NCI-H2227 (cell line): ENCODE measurements around the gene SLC44A5.
"Not testable (repeated sequence)": the region's sequence is repeated elsewhere in the genome, so short reads cannot be mapped to it uniquely, and the experiment has no call there.

Experiments used
- DNase-seq: peaks from one replicate; lab custom pipeline; 2025; ENCODE audit not compliant: unreplicated experiment; lab: John Stamatoyannopoulos, UW

The SLC44A5 gene

GRCh38 chr1:75469586-75470173 is 141.2 kb downstream of the SLC44A5 start:
- DNase-seq: no peak

GRCh38 chr1:75461808-75462325 is 149.0 kb downstream of the SLC44A5 start:
- DNase-seq: no peak

GRCh38 chr1:75449998-75450397 is 160.9 kb downstream of the SLC44A5 start:
- DNase-seq: no peak

DNA sequence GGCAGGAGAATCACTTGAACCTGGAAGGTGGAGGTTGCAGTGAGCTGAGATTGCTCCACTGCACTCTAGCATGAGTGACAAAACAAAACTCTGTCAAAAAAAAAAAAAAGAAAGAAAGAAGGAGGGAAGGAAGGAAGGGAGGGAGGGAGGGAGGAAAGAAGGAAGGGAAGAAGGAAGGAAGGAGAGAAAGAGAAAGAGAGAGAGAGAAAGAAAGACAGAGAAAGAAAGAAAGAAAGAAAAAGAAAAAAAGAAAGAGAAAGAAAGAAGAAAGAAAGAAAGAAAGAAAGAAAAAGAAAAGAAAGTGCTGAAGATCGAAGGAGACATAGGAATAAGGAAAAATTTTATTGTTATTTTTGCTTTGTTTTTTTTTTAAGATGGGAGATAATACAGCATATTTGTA is 166.7 kb downstream of the SLC44A5 start:
- DNase-seq: no peak

GRCh38 chr1:75440274-75440673 is 170.6 kb downstream of the SLC44A5 start:
- DNase-seq: no peak

- no peak for DNase-seq
Measured at GRCh38 chr1:75438355-75438754, 172.6 kb downstream of the SLC44A5 start.

DNA sequence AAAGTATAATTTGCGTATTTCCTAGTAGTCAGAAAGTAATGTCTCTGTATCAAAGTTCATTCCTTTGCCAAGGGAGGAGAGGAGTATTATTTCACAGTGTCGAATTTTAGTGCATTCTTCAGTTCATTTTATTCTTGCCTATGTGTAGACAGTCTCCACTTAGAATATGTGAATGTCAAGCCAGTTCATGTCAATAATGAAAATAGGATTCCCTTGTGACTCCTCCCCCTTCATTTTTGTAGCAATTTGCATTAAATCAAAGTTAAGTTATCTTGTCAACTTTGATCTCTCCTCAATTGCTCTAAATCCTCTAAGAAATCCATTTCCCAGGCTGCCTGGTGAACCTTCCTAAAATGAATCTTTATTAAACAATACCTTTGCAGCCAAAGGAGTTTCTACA is 179.1 kb downstream of the SLC44A5 start:
- DNase-seq: no peak

GRCh38 chr1:75430526-75430925 is 180.4 kb downstream of the SLC44A5 start:
- DNase-seq: no peak

GRCh38 chr1:75426688-75427087 is 184.2 kb downstream of the SLC44A5 start:
- no peak for DNase-seq

- no peak for DNase-seq
Measured at GRCh38 chr1:75425001-75425650, 185.8 kb downstream of the SLC44A5 start.

- no peak for DNase-seq
Measured at GRCh38 chr1:75423616-75424015, 187.3 kb downstream of the SLC44A5 start.

DNA sequence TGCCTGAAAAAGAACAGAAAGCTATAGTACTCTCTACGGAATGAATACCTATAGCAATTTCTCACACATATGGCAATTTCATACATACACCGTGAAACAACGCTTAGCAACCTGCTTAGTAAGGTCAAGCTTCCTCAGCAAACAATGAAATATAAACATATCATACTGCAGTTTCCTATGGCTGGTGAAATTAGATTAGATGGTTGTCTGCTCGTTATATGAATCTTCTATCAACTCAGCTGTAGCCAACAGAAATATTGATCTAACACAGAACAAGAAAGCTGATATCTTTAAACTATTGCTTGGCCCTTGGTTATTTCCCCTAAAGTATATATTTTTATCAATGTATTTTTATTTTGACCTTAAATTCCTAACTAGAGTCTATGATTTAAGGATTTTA is 187.8 kb downstream of the SLC44A5 start:
- DNase-seq: no peak

GRCh38 chr1:75421371-75421770 is 189.5 kb downstream of the SLC44A5 start:
- no peak for DNase-seq

DNA sequence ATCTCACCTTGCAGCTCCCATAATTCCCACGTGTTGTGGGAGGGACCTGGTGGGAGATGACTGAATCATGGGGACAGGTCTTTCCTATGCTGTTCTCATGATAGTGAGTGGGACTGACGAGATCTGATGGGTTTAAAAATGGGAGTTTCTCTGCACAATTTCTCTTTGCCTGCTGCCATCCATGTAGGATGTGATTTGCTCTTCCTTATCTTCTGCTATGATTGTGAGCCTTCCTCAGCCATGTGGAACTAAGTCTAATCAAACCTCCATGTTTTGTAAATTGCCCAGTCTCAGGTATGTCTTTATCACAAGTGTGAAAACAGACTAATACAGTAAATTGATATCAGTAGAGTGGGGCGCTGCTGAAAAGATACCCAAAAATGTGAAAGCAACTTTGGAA is 195.7 kb downstream of the SLC44A5 start:
- no peak for DNase-seq

DNA sequence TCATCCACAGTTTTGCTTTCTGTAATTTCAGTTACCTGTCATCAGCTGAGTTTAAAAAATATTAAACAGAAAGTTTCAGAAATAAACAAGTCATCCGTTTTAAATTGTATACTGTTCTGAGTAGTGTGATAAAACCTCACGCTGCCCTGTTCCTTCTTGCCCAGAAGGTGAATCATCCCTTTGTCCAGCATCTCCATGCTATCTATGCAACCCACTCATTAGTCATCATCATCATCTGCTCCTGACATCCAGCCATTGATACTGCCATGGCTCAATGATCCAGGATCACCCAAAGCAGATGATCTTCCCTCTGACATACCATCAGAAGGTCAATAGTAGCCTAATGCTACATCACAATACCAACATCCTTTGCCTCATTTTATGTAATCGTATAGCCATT is 198.3 kb downstream of the SLC44A5 start:
- DNase-seq: no peak

- not testable (repeated sequence) for DNase-seq
Measured at GRCh38 chr1:75404681-75405080, 206.2 kb downstream of the SLC44A5 start.

DNA sequence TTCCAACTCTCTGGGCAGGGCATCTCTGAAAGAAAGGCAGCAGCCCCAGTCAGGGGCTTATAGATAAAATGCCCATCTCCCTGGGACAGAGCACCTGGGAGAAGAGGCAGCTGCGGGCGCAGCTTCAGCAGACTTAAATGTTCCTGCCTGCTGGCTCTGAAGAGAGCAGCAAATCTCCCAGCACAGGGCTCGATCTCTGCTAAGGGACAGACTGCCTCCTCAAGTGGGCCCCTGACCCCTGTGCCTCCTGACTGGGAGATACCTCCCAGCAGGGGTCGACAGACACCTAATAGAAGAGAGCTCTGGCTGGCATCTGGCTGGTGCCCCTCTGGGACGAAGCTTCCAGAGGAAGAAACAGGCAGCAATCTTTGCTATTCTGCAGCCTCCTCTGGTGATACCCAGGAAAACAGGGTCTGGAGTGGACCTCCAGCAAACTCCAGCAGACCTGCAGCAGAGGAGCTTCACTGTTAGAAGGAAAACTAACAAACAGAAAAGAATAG is 207.7 kb downstream of the SLC44A5 start:
- DNase-seq: not testable (repeated sequence)

DNA sequence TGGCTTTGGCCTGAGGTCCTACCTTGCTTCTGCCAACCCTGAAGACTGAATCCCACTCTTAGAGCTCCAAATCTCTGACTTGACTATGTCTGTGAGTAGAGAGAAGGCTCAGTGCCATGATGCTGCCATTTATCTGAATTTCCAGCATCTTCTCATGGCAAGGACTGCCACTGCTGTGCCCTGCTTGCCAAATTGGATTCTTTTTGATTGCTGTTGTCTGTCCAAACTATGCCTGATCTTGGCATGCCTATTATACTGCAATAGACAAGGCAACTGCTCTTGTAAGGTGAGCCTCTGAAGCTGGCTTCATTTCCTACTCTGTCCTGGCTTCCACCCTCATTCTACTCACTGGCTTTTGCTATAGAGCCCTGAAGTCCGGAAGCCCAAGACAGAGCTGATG is 210.2 kb downstream of the SLC44A5 start:
- no peak for DNase-seq

DNA sequence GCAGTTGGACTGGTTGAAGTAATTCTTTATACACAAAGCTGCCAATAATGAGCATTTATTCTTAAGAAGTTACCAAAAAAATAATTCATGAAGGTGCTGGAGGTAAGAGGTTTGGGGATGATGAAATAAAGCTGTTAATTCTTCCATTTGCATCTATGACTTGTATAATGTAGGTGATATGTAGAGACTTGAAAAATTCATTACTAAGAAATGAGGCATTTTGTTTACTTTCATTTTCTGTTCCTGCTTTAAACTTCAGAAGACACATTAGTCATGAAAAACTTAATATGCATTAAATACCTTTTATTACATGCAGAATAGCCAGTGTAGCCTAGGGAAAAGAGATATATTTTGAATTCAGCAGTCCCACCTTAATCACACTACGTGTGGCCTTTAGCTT is 214.2 kb downstream of the SLC44A5 start:
- DNase-seq: no peak

- no peak for DNase-seq
Measured at GRCh38 chr1:75396260-75396659, 214.7 kb downstream of the SLC44A5 start.

GRCh38 chr1:75394386-75395139 is 216.4 kb downstream of the SLC44A5 start:
- no peak for DNase-seq

- no peak for DNase-seq
Measured at GRCh38 chr1:75392278-75392677, 218.6 kb downstream of the SLC44A5 start.
